Adrenal gland (tissue), 12 donors: ENCODE results near the gene THPO. TPM values are rescaled to one million over a fixed set of nuclear protein-coding genes. Genes with fewer than 3 reads are reported as not detected.

ENCODE experiments used
- DNase-seq, 7 donors: peaks; one replicate each; pipeline ENCODE4 v3.0.0-alpha.2; 2019 to 2020
- H3K27ac ChIP-seq, 5 donors: fragments of 200-600 bp; sonication (generic) in 4 of 5; 1 replicate in 3 of 5; 2 replicates in 2 of 5; pipeline versions ENCODE4 v1.5.1 to v1.8.0; 2016 to 2020; ENCODE audit warnings: mild to moderate bottlenecking in 1 of 5
- H3K27me3 ChIP-seq: fragments of 200-600 bp; 2 replicates; pipeline ENCODE4 v1.8.0; 2021
- H3K36me3 ChIP-seq, 2 donors: fragments of 200-600 bp; replicated peaks in 1 of 2; 1 replicate in 1 of 2; 2 replicates in 1 of 2; pipeline versions ENCODE4 v1.5.1 to v1.8.0; 2018 to 2022
- H3K4me1 ChIP-seq, 2 donors: fragments of 200-600 bp; replicated peaks in 1 of 2; 1 replicate in 1 of 2; 2 replicates in 1 of 2; pipeline versions ENCODE4 v1.5.1 to v1.8.0; 2018 to 2021
- H3K4me3 ChIP-seq, 4 donors: fragments of 200-600 bp; sonication (generic) in 3 of 4; one replicate each; pipeline ENCODE4 v1.5.1; 2016 to 2018
- H3K9me3 ChIP-seq, 3 donors: fragments of 200-600 bp; sonication (generic) in 1 of 3; replicated peaks in 1 of 3; 1 replicate in 2 of 3; 2 replicates in 1 of 3; pipeline versions ENCODE4 v1.5.1 to v1.8.0; 2016 to 2021
- POLR2A ChIP-seq, 2 donors: fragments of 450-650 bp; IDR thresholded peaks; one replicate each; pipeline ENCODE4 v1.6.1; 2017; ENCODE audit warnings: antibody characterized with exemption in 2 of 2, mild to moderate bottlenecking in 2 of 2, moderate library complexity in 1 of 2
- WGBS, 4 donors: extraction: QIAGEN DNeasy Blood & Tissue Kit in 2 of 4; methylation state at CpG; one replicate each; pipeline versions ENCODE4 v1.1.5 to v1.1.7; 2013 to 2017; 5-methylcytosine and 5-hydroxymethylcytosine counted together
- intact Hi-C, 2 donors: fragments of 100-400 bp; cut with DNase I; formaldehyde crosslinking; loops; one replicate each; pipeline versions ENCODE4 v1.14.1 to v1.15.0; 2022 to 2023
- polyA plus RNA-seq, 3 donors: library from polyadenylated mRNA; stranded (reverse); fragments of 200-250 nt in 2 of 3; fragments of 350-450 nt in 1 of 3; fragmentation: Illumina TruSeq in 1 of 3; extraction: RNeasy Lipid Tissue Mini Kit (QIAGEN cat#74804) in 1 of 3; gene quantifications; one replicate each; pipeline ENCODE4 v1.2.3, GENCODE V29; 2013 to 2014
- total RNA-seq, 9 donors: library from RNA; depleted of rRNA in 4 of 9; stranded (reverse); fragments of >200 nt in 4 of 9; fragments of 120-200 nt in 1 of 9; fragmentation: NEBNext Ultra II Directional in 1 of 9; extraction: Animal tissue kit (Norgen Biotek cat#: 25700) in 1 of 9; gene quantifications; one replicate each; pipeline versions ENCODE4 v1.1.0 to v1.2.4, GENCODE V29; 2013 to 2023
- TF ChIP-seq, protein P1 (sequence below), 6 experiments: fragments of 450-650 bp in 4 of 6; fragments of 200-600 bp in 2 of 6; sonication (generic) in 1 of 6; IDR thresholded peaks; 1 replicate in 5 of 6; 2 replicates in 1 of 6; pipeline versions ENCODE4 v1.5.1 to v1.8.0; 2016 to 2021; ENCODE audit warnings: antibody characterized with exemption in 6 of 6, mild to moderate bottlenecking in 2 of 6, moderate library complexity in 1 of 6
- donor health status: healthy with polysubstance abuse.
- donor health status: Bipolar disorder and iron deficiency.
- donor health status: DM: yes; HTN: yes; CAD: no.
- donor health status: DM: no; HTN: no; CAD: no.
- donor health status: DM: no; HTN: no; CAD: no.
- donor health status: DM: yes; HTN: yes; CAD: no.

Gene THPO
- total and polyA plus RNA-seq, 12 donors: 0.11 to 5.3 (median 2.2) TPM; not detected in 3

DNA sequence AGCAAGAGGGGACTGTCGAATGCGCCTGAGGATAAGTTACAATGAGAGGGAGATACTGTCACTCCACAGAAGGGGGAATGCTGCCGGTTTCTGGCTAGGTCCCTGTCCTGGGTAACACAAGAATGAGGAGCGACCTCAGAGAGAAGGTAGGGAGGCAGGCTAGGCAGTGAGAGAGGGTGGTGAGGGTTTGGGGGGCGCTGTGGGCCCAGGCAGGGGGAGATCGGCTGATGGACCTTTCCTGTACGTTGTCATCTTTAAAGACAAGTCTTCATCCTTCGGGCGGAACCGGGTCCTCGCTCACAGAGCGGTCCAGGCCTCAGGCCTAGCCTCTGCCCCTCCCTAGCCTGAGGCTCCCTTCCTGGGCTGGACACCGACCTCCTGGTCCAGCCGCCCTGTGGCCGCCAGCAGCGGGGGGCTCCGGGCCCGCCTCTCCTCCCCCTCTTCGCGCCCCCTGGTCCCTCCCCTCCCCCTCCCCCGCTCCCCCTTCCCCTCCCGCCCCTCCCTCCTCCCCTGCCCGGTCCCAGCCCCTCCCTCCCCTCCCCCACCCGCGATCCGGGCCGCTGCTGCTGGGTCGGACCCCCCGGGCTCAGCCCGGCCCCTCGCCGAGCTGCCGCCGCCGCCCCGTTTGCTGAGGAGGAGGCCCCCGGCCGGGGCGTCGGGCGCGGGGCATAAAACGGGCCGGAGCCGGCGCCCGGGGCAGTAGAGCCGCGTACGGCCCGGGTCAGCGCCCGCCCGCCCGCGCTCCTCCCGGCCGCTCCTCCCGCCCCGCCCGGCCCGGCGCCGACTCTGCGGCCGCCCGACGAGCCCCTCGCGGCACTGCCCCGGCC lies 1.6 kb upstream of the THPO start, which contains the start of gene CHRD:
Gene CHRD, plus strand, starts transcription at position 697 of the 827 bp plus-strand sequence. CDS start 265 bp downstream, outside the sequence.
- TF ChIP-seq, protein P1, sequence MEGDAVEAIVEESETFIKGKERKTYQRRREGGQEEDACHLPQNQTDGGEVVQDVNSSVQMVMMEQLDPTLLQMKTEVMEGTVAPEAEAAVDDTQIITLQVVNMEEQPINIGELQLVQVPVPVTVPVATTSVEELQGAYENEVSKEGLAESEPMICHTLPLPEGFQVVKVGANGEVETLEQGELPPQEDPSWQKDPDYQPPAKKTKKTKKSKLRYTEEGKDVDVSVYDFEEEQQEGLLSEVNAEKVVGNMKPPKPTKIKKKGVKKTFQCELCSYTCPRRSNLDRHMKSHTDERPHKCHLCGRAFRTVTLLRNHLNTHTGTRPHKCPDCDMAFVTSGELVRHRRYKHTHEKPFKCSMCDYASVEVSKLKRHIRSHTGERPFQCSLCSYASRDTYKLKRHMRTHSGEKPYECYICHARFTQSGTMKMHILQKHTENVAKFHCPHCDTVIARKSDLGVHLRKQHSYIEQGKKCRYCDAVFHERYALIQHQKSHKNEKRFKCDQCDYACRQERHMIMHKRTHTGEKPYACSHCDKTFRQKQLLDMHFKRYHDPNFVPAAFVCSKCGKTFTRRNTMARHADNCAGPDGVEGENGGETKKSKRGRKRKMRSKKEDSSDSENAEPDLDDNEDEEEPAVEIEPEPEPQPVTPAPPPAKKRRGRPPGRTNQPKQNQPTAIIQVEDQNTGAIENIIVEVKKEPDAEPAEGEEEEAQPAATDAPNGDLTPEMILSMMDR (IDR thresholded peaks at IDR 0.05): no peak
- no peak for TF ChIP-seq POLR2A (IDR thresholded peaks at IDR 0.05)
- peaks cover 8% of the 10 kb centered on the region for H3K27me3 ChIP-seq
- peak within 1 kb of the TSS in 3 of 5 donors; percentile 10 to 88 (median 66) for H3K27ac ChIP-seq
- peak within 1 kb of the TSS in 2 of 4 donors; percentile 10 to 87 for H3K4me3 ChIP-seq
- H3K4me1 ChIP-seq: peaks cover 8 to 27% of the 10 kb centered on the region in 2 donors
- intact Hi-C loops: loop anchor here in 1 of 2 donors (5.0 kb wide), 1 partner anchor 163 kb away; no protein-coding TSS in a partner anchor
- no peak for DNase-seq
- 16 to 74% (median 58%) methylated on average over 5 to 64 of the region's 71 CpGs for WGBS, 4 donors
- H3K36me3 ChIP-seq: no peaks in the 10 kb centered on the region
- no peaks in the 10 kb centered on the region for H3K9me3 ChIP-seq

DNA sequence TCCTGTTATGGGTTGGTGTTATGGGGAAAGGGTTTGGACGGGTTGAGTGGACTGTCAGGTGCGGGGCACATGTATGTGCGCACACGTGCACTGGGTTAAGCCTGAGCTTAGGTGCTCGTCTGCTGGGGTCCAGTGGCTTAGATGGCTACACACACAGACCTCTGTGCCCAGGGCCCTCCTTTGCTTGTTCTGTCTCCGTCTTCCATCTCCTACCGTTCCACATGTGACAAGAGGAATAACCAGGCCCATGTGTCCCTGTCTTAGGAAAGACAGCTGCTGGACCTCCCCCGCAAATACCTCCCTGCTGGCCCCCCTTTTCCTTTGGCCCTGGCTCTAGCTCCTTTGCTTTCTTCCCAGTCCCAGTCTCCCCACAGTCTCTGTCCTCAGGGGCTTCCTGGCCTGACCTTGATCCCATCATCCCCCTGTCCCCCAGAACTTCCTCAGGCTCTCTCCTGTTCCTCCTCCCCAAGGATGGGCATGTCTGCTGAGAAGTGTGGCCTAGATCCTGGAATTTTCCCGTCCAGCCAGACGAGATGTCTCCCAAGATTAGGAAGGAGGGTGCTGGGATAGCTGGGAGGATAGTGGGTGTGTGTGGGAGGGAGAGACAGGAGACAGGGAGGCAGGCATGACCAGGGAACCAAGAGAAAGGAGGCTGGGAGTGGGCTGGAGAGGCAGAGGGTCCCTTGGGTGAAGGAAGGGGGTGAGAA lies 797 bp upstream of the THPO start:
- H3K4me1 ChIP-seq: peaks cover 8 to 28% of the 10 kb centered on the region in 2 donors
- no peaks in the 10 kb centered on the region for H3K9me3 ChIP-seq
- DNase-seq: no peak
- intact Hi-C loops: loop anchor here in 1 of 2 donors (5.0 kb wide), 1 partner anchor 163 kb away; no protein-coding TSS in a partner anchor
- H3K4me3 ChIP-seq: no peak overlapping the region
- H3K36me3 ChIP-seq: no peaks in the 10 kb centered on the region
- TF ChIP-seq, protein P1 (IDR thresholded peaks at IDR 0.05): no peak
- no peak for TF ChIP-seq POLR2A (IDR thresholded peaks at IDR 0.05)
- 75 to 86% (median 82%) methylated on average over 10 of the region's 10 CpGs for WGBS, 4 donors
- peaks cover 8% of the 10 kb centered on the region for H3K27me3 ChIP-seq
- peak overlapping the region in 2 of 5 donors; percentile 66 to 88 for H3K27ac ChIP-seq

DNA sequence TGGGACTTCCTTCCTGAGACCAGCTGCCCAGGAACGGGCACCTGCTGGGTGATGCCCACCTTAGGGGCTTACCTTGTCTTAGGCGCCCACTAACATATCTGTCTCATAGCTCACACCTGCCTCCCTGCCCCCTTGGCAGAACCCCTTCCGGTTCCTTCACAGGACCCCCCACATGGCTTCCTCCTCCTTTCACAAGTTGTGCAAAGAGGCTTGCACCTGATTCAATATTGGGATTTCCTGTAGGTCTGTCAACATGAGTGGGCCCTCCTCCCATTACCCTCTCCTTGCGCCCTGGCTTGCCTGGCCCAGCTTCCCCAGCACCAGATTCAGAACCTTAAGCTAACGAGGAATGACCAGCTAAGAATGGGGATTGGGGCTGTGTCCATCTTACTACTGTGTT lies 633 bp downstream of the THPO start:
- intact Hi-C loops: loop anchor here in 1 of 2 donors (5.0 kb wide), 1 partner anchor 165 kb away; no protein-coding TSS in a partner anchor
- H3K4me1 ChIP-seq: peaks cover 8 to 36% of the 10 kb centered on the region in 2 donors
- no peak for DNase-seq
- no peaks in the 10 kb centered on the region for H3K36me3 ChIP-seq
- no peak overlapping the region for H3K4me3 ChIP-seq
- peaks cover 8% of the 10 kb centered on the region for H3K27me3 ChIP-seq
- 78 to 90% (median 81%) methylated on average over 5 of the region's 5 CpGs for WGBS, 4 donors
- H3K27ac ChIP-seq: peak overlapping the region in 2 of 5 donors; percentile 44 to 88
- H3K9me3 ChIP-seq: no peaks in the 10 kb centered on the region
- TF ChIP-seq, protein P1 (IDR thresholded peaks at IDR 0.05): no peak
- no peak for TF ChIP-seq POLR2A (IDR thresholded peaks at IDR 0.05)
